Ramos (cell line): ENCODE data around the gene UFM1.
"Not testable (repeated sequence)": the region's sequence is repeated elsewhere in the genome, so short reads cannot be mapped to it uniquely, and the experiment has no call there.

Source experiments
- in situ Hi-C: fragments of 300-500 bp; cut with MboI; formaldehyde crosslinking; loops from one replicate; pipeline ENCODE4 v1.14.3; 2022; ENCODE audit warnings: low sequenced_read_pairs; ENCODE audit not compliant: unreplicated experiment

UFM1 gene

DNA sequence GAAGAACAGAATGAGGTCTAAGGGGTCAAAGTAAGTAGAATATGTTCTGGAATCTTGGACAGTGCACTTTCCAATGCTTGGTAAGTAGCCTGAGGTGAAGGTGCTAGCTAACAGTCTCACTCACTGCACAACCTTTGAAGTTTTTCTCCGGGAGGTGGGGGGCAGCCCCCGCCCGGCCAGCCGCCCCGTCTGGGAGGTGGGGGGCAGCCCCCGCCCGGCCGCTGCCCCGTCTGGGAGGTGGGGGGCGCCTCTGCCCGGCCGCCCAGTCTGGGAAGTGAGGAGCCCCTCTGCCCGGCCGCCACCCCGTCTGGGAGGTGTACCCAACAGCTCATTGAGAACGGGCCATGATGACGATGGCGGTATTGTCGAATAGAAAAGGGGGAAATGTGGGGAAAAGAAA, 14.1 kb downstream of the UFM1 start:
- in situ Hi-C loops = not testable (repeated sequence)

DNA sequence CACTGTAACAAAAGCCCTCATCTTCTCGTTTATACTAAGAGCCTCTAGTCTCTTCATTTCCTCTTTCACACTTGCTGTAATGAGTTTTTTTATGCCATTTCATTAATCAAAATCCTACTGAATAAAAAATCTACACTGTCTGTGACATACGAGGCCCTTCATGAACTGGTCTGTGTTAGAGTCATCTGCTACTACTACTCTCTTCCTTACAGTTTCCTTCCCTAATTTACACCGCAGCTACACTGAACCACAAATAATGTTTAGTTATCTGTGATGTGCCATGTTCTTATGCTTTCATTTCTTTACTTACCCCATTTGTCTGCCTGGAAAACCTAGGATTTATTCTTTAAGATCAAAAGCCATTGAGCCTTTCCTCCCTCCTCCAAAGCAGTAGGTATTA, 16.0 kb downstream of the UFM1 start:
- in situ Hi-C loops = no loop called here

DNA sequence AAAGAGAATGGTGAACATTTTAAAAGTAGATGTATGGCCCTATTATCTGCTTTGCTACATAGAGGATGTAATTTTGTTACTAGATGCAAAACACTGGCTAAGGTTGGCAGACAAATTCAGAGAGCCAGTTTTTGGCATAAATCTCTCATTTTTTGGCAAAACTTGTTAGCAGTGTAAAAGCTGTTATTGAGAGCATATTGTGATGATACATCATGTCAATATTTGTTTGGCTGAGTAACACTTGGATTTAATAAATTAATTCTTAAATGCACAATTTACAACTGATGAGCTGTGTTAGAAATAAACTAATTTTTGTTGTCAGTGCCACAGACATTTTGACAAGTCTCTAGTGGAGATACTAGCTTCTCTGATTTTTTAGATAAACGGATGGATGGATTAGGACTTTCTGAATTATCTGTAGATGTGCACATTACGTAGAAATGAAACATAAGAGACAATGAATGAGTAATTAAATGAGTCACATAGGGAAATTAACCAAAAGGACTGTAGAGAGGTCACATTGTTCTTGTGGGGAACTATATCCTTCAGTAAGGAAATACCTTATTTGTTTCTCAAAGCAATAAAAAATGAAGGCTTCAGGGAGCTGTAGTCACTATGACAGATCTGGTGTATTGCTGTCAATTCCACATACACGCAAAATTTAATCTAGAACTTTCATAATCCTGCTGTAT, 17.4 kb downstream of the UFM1 start:
- in situ Hi-C loops = no loop called here

GRCh38 chr13:38369058-38369457, 19.4 kb downstream of the UFM1 start:
- in situ Hi-C loops = no loop called here

DNA sequence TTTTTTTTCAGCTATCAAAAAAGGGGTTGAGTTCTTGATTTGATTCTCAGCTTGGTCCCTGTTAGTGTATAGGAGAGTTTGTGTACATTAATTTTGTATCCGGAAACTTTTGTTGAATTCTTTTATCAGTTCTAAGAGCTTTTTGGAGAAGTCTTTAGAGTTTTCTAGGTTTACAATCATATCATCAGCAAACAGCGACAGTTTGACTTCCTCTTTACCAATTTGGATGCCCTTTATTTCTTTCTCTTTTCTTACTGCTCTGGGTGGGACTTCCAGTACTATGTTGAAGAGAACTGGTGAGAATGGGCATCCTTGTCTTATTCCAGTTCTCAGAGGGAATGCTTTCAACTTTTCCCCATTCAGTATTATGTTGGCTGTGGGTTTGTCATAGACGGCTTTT, 20.4 kb downstream of the UFM1 start:
- in situ Hi-C loops = not testable (repeated sequence)

- in situ Hi-C loops = no loop called here
Measured at GRCh38 chr13:38372820-38373383, 23.3 kb downstream of the UFM1 start.

DNA sequence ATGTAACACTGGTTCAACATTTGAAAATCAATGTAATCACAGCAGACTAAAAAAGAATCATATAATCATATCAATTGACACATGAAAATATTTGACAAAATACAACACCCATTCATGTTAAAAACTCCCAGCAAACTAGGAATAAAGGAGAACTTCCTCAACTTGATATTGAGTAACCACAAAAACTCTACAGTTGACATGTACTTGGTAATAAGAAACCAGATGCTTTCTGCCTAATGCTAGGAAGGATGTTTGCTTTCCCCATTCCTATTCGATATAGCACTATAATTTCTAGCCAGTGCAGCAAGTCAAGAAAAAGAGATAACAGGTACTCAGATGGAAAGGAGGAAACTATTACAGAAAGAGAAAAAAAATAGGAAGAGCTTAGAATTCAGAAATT, 26.9 kb downstream of the UFM1 start:
- in situ Hi-C loops = no loop called here

GRCh38 chr13:38381890-38382289, 32.2 kb downstream of the UFM1 start:
- in situ Hi-C loops = no loop called here

DNA sequence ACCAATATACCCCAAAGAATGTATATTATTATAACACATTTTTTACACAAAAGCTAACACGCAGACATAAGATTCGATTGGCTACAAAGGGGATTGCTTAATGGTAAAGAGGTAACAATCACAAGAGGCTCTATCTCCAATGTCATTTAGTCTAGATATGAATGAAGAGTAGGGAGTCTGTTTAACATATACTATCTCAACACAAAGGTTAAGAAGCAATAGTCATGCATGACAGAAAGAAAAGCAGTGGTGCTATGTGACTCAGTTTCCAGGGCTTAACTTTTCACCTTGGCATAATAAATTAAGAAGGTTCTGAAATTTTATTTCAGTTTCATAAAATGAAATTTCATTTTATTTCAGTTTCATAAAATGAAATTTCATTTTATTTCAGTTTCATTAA, 33.3 kb downstream of the UFM1 start:
- in situ Hi-C loops = no loop called here

DNA sequence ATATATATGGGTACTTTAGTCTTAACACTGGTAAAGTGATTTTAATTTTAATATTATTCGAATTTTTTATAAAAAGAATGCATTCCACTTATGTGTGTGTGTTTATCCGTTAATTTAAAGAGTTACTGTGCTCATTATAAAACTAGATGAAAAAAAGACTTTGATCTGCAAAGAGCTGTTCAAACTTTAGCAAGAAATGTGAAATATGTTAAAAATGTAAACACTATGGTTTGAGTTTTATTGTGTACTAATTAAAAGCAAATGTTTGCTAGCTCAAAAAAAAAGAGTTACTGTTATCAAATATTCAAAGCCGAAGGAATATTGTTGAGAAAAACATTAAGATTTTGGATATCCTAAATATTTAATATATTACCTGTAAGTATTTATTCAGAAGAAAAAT, 34.5 kb downstream of the UFM1 start:
- in situ Hi-C loops = no loop called here

DNA sequence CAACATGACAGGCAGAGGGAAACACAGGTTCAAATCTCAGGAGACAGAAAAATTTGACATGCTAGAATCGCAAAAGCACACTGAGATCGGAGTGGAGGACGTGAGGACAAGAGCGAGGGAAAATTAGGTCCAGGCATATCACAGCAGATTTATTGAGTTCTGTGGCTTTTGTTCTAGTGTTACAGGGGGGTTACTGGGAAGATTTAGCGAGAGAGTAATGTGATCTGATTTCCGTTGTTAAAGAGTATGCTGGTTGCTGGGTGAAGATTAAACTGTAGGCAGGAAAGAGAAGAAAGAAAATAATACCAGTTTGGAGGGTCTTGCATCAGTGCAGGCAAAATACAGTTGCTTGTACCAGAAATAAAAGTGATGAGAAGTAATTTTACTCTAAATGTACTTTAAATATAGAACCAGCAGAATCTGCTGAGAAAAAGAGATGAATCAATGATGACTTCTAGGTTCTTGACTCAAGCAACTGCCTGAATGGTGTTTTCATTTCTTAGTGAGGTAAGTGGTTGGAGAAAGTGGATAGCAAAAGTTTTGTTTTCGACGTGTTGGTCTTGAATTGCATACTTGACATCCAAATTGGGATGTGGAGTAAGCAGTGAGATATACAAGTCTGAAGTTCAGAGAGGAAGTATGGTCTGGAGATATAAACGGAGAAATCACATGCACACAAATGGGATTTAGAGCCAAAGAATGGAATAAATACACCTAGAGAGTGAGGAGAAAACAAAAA, 35.7 kb downstream of the UFM1 start:
- in situ Hi-C loops = no loop called here

GRCh38 chr13:38386421-38386820, 36.8 kb downstream of the UFM1 start:
- in situ Hi-C loops = no loop called here

DNA sequence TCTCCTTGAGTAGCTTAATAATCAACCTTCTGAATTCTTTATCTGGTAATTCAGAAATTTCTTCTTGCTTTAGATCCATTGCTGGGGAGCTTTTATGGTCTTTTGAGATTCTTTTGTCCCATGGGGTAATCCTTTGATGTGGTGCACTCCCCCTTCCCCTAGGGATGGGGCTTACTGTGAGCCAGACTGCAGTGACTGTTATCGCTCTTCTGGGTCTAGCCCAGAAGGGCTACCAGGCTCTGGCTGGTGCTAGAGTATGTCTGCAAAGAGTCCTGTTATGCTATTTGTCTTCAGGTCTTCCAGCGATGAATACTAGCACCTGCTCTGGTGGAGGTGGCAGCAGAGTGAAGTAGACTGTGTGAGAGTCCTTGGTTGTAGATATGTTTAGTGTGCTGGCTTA, 41.7 kb downstream of the UFM1 start:
- in situ Hi-C loops = no loop called here

DNA sequence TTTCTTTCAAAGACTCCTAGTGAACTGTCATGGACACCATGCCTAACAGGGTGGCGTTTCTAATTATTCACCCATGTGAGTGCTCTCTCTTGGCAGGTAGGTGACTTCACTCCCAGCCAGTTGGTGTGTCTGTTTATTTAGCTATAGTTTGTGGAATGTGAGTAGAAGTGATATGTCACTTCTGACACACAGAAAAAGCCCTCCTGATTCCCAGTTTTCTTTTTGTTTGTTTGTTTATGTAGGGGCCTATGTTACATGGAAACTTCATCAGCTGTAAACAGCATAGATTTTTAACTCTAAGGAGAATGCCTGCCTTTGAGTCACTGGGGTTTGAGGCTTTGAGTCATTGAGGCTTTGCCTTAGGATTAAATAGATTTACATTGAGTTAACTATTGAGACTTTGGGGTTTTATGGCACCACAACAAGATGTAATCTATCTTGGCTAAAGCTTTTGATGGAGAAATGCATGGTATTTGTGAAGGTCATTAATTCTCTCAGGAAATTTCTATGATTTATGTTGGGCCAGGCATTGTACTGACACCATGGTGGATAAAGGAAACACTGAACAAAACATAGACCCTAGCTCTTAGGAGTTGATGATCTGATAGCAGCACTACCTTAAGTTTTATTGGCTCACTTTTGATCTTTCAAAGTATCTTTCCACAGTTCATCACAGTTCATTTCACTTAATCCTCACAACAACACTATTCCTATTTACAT, 45.3 kb downstream of the UFM1 start:
- in situ Hi-C loops = no loop called here

GRCh38 chr13:38395497-38395788, 45.8 kb downstream of the UFM1 start:
- in situ Hi-C loops = no loop called here

DNA sequence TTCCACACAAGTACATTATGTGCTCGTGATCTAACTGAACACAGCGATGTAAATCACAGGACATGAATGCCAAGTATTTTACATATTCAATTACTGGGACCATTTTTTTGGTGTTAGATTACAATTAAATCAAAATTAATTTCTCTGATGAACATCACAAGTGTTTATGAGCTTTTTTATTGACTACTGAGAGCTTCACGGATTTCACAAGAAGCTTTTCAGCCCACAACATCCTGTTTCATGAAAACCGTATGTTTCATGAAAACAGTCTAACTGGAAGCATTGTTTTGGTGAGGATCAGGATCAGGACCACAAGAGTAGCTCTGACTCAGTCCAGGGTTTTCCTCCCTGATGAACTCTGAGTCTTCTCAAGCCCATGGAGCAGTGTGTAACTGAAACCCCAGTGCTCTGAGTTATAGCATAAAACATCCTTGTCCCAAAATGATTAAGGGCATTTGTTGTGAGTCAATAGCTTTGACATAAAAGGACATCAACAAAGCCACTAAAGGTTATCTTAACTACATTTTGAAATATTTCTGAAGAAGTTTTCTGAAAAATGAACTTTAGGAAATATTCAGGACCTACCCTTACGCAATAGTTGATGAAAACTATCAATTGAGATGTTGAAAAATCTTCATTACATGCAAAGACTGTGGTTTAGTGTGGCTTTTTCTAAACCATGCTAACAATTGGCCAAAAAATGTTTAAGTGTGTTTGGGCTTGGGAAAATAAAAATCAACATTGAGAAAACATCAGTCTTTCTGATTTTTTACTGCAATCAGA, 49.3 kb downstream of the UFM1 start:
- in situ Hi-C loops = no loop called here

DNA sequence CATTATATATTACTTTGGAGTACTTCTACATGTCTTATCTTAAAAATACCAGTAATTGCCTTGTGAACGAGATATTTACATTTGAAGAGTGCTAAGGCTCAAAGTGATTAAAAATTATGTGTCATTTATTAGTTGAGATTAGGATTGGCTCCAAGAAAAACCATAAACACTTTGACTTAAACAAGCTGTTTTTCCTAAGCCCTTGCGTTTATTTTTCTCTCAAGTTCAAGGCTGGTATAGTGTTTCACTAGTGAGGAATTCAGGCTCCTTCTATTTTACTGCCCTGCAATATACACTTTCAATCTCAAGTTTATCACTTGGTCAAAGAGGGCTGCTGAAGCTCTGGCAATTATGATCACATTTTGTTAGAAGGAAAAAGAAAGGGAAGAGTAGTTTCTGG, 49.9 kb downstream of the UFM1 start:
- in situ Hi-C loops = no loop called here

- in situ Hi-C loops = no loop called here
Measured at GRCh38 chr13:38401276-38401675, 51.6 kb downstream of the UFM1 start.

- in situ Hi-C loops = no loop called here
Measured at GRCh38 chr13:38405216-38405615, 55.6 kb downstream of the UFM1 start.

DNA sequence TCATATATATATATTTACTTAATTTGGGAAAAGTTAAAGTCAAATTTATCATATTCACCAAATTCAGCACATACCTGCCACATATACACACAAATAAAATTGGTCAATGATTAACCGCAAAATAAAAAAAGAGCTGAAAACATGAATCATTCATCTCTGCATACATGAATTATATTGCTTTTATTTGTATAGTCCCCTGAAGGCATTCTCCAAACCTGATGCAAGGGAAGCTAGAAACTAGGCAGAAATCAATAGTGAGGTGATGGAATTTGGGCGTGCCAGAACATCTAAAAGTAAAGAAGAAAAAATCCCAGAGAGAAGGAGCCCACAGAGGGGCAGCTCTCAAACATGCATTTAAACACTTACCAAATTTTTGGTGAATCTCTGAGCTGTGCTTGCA, 60.1 kb downstream of the UFM1 start:
- in situ Hi-C loops = no loop called here

DNA sequence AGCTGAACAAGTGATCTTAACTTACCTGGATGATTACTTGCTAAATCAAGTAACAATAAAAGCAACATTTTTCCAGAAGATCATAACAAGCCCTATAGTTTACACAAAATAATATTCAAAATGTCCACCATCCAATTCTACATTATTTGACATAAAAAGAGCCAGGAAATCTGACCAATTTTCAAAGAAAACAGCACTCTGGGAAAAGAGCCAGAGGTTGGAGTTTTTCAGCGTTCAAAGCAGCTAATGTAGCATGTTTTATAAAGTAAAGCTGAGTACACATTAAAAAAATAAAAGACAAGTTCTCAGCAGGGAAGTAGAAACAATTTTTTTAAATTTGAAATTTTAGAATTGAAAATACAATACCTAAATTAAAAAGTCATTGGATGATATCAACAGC, 62.6 kb downstream of the UFM1 start:
- in situ Hi-C loops = no loop called here
